Measurements from ENCODE around the gene PCDHA5. TPM values are rescaled to one million over a fixed set of nuclear protein-coding genes. Genes with fewer than 3 reads are reported as not detected.
A peak's percentile ranks its signal among the peaks of the same experiment; 100 is the strongest.
"Not testable (repeated sequence)": the region's sequence is repeated elsewhere in the genome, so short reads cannot be mapped to it uniquely, and the experiment has no call there.

PCDHA5 gene
- total and polyA plus RNA-seq, 10 of the 15 experiments (the other 5 are each of a cell fraction or from before 2014, with no cell fraction given), result under 0.01 TPM; not detected in 9

- Histone ChIP-seq H3K27me3 (replicated peaks in 1 of 2; ENCODE audit: control insufficient read depth in 2 of 2, insufficient read depth in 2 of 2, low read length in 1 of 2) (no peaks in the 10 kb centered on the region), H2AFZ (ENCODE audit: control insufficient read depth, low read depth, low read length) (no peak overlapping the region), H4K20me1 (ENCODE audit: control insufficient read depth, insufficient read depth) (no peaks in the 10 kb centered on the region), H3K9me3 (replicated peaks; ENCODE audit: control insufficient read depth, insufficient read depth, low read length) (no peaks in the 10 kb centered on the region; the same call in 2 of the 3 replicates), H3K4me3 (no peak overlapping the region), H3K9ac (ENCODE audit: control insufficient read depth, insufficient read depth, low read length) (no peak overlapping the region), H3K27ac (ENCODE audit: control insufficient read depth, insufficient read depth) (no peak overlapping the region), H3K4me1 (ENCODE audit: control insufficient read depth, insufficient read depth, low read length) (no peaks in the 10 kb centered on the region), H3K4me2 (ENCODE audit: control insufficient read depth, insufficient read depth) (no peak overlapping the region), H3K79me2 (ENCODE audit: control insufficient read depth, insufficient read depth, low read length) (no peaks in the 10 kb centered on the region), H3K36me3 (ENCODE audit: control insufficient read depth in 2 of 2, insufficient read depth in 2 of 2, low read length in 1 of 2) (no peaks in the 10 kb centered on the region)
- in situ Hi-C loops (cut with MboI) (no loop called here), intact Hi-C loops (cut with micrococcal nuclease; ENCODE audit: unreplicated experiment) (no loop called here)
- WGBS (ENCODE audit: insufficient coverage, insufficient replicate concordance, low lambda C conversion rate, missing lambda C conversion rate), result 44% methylated on average over 15 of the region's 15 CpGs
- no peak for TF ChIP-seq KLF5 (IDR thresholded peaks at IDR 0.05; ENCODE audit: partially characterized antibody)
- TF ChIP-seq SMARCA5 (IDR thresholded peaks at IDR 0.05), result no peak
- TF ChIP-seq CTCF (IDR thresholded peaks at IDR 0.05 in 2 of 3, conservative IDR thresholded peaks at IDR 0.05 in 1 of 3; ENCODE audit: control insufficient read depth in 2 of 3, extremely low read depth in 1 of 3, insufficient read depth in 1 of 3, low read depth in 3 of 3, low read length in 3 of 3), result 0 out of 6 replicates have a peak, but pooled peaks of 1 of the 3 experiments have one; percentile 4
- no peak for DNase-seq (ENCODE audit: low read depth, low spot score)
- POLR2A ChIA-PET, result no interaction called here
- BruUV-seq (replicated peaks), result no TSS peak
- RAD21 ChIA-PET (ENCODE audit: unreplicated experiment), result no interaction called here
- SMC1A ChIA-PET (ENCODE audit: uncharacterized antibody, unreplicated experiment), result no interaction called here
- CTCF ChIA-PET, result interaction anchor here (1.0 kb wide), 1 partner anchor 10 kb away, joined by 3 read pairs; the partner anchor contains the start of gene PCDHA1
- ATAC-seq, result no peak
- FAIRE-seq, result no peak
Measured at GRCh38 chr5:140795259-140795641, 26.2 kb upstream of the PCDHA5 start.

- 79% methylated on average over 59 of the region's 72 CpGs for WGBS (ENCODE audit: insufficient coverage, insufficient replicate concordance, low lambda C conversion rate, missing lambda C conversion rate)
- H3K4me1 ChIP-seq (ENCODE audit: control insufficient read depth, insufficient read depth, low read length); H3K9me3 ChIP-seq (replicated peaks; ENCODE audit: control insufficient read depth, insufficient read depth, low read length); POLR2A ChIA-PET; H3K4me3 ChIP-seq; H3K4me2 ChIP-seq (ENCODE audit: control insufficient read depth, insufficient read depth); H3K79me2 ChIP-seq (ENCODE audit: control insufficient read depth, insufficient read depth, low read length); CTCF ChIA-PET; H3K9ac ChIP-seq (ENCODE audit: control insufficient read depth, insufficient read depth, low read length); FAIRE-seq; DNase-seq (ENCODE audit: low read depth, low spot score); H3K27me3 ChIP-seq (replicated peaks in 1 of 2; ENCODE audit: control insufficient read depth in 2 of 2, insufficient read depth in 2 of 2, low read length in 1 of 2); H3K27ac ChIP-seq (ENCODE audit: control insufficient read depth, insufficient read depth); H3K36me3 ChIP-seq (ENCODE audit: control insufficient read depth in 2 of 2, insufficient read depth in 2 of 2, low read length in 1 of 2); SMC1A ChIA-PET (ENCODE audit: uncharacterized antibody, unreplicated experiment); H4K20me1 ChIP-seq (ENCODE audit: control insufficient read depth, insufficient read depth); intact Hi-C loops (cut with micrococcal nuclease; ENCODE audit: unreplicated experiment); RAD21 ChIA-PET (ENCODE audit: unreplicated experiment); BruUV-seq (replicated peaks); in situ Hi-C loops (cut with MboI); H2AFZ ChIP-seq (ENCODE audit: control insufficient read depth, low read depth, low read length); ATAC-seq: not testable (repeated sequence)
Measured at GRCh38 chr5:140796072-140796717, 25.2 kb upstream of the PCDHA5 start.
